Measurements from ENCODE around the gene ACOX3.

Gene ACOX3

GRCh38 chr4:8385106-8385505 lies 55.4 kb downstream of the ACOX3 start:
- DNase-seq, result no peak

DNA sequence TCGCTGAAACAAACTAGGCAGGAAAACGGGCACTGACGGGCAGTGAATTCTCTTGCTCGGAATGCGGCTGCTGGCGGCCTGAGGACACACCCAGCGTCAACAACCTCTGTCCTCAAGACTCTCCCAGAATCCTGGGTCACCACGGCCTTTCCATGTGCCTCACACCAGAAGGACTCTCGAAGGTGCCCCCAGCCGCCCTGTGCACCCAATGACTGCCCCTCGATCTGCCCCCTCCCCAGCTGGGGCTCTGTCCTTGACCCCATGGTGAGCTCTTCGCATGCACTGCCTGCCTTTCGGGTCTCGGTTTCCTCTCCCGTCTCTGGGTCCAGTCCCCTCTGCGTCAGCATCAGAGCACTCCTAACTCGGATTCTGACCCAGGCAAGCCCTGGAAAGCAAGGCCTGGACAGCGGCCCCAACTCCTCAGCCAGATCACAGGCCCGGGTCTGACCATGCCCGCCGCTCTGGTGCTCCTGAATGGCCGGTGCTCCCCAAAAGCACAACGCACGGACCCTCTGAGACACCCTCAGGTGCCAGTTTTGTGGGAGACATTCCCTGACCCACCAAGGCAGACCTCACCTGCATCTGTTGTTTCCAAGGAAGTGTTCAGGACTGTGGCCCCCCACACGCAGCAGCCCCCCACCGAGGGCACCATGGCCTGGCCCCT lies 56.0 kb downstream of the ACOX3 start:
- no peak for DNase-seq

GRCh38 chr4:8383451-8384160 lies 56.9 kb downstream of the ACOX3 start:
- no peak for DNase-seq

- DNase-seq, result no peak
Observed at GRCh38 chr4:8383016-8383415, 57.5 kb downstream of the ACOX3 start.

DNA sequence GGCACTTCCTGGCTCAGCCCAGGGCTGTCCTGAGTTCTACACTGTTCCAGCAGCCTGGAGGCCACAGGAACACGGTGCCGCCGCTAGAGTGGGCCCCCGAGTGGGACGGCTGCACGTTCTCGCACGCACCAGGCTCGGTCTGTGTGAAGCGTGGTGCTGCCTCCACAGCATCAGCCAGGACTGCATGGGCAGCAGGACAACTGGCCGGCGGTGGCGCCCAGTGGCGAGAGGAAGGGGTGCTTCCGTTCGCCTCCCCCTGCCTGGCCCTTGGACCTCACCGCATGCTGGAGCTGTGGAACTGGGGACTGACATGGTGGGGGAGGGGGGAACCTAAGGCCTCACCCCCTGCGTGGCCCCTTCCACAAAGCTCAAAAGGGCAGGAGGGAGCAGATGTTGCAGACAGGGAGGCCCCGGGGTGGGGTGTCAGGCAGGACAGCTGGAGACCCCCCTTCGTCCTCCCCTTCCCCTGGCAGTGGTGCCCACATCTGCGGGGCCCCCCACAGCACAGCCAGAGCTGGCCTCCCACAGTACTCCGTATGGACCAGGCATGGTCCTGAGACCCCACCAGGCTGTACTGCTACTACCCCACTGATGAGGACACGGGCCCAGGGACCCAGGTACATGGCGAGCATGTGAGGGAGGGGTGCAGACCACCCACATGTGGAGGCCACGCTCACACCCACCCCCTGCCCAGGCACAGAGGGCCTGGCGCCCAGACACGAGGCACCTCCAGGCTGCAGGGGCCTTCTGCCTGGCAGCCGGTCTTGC lies 58.5 kb downstream of the ACOX3 start:
- no peak for DNase-seq

DNA sequence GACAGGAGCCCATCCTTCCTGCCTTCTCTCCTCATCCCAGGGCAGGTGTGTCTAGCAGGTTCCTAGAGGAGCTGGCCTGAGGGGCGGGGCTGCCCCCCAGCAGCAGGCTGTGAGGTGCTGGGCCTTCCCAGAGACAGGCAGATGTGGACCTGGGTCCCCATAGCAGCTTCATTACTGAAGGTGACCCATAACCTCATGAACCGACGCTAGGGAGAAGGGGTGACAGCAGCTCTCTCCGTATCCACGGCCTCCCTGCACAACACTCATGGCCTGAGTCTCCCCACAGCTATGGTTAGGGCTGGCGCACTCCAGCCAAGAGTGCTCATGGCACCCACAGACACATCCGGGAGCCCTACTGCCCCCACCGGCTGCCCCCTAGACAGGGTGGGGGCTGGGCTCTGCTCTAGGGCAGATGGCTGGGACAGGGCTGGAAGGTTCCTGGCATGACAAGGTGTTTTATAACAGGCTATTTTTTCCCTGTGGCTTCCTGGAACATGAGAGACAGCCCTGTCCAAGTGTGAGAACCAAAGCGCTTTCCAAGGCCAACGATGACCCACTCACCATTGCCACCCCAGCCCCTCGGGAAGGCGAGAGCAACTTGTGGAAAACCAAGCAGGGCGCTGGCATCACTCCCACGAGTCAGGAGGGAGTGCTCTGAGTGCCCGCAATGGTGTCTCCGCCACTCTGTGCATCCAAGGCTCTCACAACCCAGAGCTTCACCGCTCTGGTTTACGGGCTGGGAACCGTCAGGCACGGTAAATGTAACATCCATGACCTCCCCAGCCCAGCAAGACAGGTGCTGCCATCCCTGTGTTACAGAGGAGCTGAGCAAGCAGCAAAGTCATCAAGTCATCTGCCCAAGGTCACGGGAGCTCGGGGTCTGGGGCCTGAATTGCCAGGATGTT lies 59.8 kb downstream of the ACOX3 start:
- no peak for DNase-seq

DNA sequence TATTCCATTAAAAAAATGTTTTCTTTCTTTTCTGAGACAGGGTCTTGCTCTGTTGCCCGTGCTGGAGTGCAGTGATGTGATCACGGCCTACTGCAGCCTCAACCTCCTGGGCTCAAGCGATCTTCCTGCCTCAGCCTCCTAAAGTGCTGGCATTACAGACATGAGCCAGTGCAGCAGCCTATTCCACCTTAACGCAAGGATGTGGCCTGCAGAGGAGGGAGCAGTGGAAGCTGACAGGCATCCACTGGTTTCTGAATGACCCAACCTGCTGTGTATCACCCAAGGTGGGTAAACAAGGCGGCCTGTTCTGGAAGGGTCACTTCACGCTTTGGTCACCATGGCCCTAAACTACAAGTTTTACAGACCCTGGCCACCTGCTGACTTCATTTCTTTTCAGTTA lies 60.8 kb downstream of the ACOX3 start:
- DNase-seq, result no peak

GRCh38 chr4:8379281-8379680 lies 61.2 kb downstream of the ACOX3 start:
- DNase-seq, result no peak

DNA sequence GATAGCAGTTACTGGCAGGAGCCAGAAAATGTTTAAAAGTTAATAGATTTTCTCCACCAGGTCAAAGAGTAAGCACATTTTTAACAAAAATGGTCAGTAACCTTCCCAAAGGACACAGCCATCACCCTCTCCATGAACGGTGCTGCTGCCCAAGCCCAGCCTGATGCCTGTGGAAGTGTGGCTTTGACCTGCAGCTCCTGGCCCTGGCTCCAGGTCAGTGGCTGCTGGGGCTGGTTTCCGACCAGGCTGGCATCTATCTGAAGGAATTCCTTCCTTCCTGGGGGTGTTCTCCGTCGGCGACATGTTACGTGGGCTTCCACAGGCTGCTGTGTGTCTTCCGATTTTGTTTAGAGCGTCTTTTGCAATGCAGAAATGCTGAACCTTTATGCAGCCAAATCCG lies 61.7 kb downstream of the ACOX3 start:
- DNase-seq, result no peak

GRCh38 chr4:8378101-8378724 lies 62.3 kb downstream of the ACOX3 start:
- DNase-seq, result no peak

DNA sequence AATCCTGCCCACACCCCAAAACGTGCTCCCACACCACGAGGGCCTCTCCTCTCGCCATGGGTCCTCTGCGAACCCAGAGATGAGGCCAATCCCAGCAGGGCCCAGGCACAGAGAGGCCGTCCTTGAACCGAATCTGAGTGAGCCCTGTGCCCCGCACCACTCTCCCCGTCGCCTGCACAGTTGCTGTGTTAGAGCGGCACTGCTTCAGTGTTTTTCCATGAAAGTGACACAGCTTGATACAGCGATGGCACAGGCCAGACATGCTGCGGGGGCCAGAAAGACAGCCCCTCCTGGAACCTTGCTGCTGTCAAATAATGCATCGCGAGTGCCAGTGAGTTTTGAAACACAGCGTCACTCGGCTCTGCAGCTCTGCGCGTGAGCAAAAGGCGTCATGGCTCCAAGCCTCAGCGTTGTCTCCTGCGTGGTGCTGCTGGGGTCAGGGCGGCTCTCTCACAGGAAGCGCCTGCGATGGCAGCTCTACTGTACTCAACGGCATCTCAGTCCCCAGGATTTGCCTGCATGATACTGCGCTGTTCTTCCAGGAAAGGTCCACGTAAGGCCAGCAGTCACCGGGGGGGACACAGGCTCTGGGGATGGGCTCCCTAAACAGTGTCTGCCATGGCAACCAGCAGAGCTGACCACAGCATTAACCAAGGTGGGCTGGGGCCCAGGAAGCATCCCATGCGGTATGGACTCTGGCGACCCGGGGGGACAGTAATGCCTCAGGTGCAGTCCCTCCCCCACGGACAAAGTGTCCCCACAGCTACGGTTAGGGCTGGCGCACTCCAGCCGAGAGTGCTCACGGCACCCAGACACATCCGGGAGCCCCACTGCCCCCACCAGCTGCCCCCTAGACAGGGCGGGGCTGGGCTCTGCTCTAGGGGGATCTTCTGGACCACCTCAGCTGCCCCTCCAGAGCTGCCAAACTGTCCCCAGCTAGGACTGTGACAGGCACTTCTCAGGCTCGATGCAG lies 63.1 kb downstream of the ACOX3 start:
- DNase-seq, result no peak

DNA sequence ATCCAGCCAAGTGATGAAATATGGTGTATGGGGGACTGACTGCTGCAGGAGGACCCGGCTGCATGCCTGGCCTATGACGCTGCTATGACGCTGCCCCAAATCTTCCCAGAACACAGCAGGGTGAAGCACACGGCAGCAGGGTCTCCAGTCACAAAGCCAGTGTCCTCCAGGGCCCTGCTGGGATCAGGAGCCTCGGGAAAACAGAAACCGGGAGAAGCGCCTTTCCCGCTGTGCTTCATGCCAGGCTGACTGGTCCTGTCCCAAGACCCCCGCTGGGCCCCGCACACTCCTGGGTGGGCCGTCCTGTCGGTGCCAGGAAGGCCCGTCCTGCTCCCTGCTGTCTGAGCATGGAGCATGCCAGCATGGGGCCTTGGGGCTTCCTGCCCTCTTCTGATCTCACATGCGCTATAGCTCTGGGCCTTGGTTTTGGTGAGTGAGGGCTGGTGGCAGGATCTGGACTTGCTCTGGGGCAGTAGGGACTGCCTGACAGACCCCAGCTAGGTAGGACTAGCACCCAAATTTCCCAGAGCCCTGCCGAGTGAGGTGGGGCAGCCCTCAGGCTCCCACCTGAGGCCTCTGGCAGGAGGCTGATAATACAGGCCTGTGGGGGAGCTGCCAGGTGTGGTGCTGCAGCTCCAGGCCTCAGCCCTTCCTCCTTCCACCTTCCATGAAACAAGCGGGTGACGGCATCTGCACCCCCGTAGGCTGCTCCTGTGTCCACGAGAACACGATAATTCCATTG lies 64.0 kb downstream of the ACOX3 start:
- DNase-seq, result no peak

DNA sequence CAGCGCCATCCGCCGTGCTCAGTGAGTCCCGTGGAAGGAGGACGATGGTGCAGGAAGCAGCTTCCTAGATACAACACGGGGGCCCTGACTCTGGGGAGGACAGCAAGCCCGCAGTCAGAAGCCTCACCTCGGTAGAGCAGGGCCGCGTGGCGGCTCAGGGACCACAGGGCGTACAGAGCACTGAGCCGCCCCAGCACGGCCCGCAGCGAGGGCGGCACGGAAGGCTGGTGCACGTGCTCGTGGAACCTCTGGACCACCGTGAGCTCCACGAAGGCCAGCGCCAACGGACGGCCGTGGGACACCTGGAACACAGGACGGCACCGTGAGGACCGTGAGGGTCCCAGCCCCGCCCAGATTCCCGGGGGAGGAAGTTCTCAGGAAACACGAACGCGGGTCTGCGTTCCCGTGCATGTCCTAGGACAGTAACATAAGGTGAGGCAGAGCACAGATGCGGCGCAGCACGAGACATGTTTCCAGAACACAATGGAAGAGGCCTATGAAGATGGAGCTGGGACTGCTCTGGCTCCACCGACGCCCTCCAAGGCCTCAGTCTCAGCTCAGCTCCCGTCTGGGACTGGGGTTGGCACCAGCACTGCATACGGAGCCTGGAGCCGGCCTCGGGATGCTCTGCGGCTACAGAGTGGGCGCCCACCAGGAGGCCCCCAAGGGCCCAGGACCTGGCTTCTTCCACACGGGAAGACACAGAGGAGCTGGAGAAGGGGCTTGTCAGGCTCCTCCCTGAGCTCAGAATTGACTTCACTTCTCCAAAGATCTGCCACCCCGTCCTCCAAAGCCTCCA lies 65.5 kb downstream of the ACOX3 start:
- no peak for DNase-seq

DNA sequence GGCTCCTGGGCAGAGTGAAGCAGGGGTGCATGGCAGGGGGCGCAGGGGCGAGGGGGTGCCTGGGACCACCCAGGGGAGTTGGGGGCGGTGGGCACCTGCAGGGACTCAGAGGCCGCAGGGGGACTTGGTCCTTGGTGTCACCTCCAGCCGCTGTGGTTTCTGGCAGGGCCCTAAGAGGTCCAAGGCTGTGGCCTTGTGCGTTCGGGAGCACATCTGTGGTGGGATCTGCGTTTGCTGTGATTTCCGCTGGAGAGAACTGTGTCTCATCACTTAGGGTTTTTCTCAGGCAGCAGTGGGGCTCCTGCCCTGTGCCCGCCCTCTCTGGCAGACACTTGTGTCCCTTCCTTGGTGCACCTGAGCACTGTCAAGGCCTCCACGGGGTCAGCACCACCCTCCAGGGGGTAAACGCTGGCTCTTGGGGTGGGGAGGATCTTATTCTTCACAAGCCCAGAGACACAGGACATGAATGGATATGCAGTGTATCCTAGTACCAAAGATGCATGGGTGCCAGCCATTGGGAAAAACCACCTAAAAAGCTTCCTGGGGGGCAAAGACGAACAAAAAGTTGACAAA lies 66.5 kb downstream of the ACOX3 start:
- no peak for DNase-seq

DNA sequence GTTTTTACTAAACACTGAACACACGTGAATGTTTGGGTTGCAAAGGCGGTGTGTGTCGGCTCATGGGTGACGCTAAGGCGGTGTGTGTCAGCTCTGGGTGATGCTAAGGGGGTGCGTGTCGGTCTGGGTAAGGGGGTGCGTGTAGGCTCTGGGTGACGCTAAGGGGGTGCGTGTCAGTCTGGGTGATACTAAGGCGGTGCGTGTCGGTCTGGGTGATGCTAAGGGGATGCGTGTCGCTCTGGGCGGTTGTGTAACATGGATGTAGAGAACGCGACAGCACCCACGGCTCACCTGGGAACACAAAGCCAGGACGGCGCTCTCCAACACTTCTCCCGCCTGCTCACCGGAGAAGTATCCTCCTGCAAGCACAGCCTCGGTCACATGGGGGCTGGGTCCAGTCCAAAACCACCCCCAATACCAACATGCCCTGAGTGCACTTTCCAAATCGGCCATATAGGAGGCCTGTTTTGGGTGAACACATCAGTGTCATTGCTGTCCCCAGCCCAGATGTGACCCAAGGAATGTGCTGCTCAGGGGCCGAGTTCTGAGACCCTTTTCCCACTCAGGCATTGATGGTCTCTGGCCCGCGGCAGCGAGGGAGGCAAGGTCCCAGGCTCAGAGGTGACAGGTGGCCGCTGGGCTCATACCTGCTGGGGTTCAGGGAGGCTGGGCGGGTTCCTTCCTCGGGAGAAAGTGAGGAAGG lies 67.1 kb downstream of the ACOX3 start:
- DNase-seq, result no peak

- no peak for DNase-seq
Observed at GRCh38 chr4:8372506-8372905, 68.0 kb downstream of the ACOX3 start.

- DNase-seq, result no peak
Observed at GRCh38 chr4:8371596-8371995, 68.9 kb downstream of the ACOX3 start.

- no peak for DNase-seq
Observed at GRCh38 chr4:8370835-8371595, 69.5 kb downstream of the ACOX3 start.

Measured in CD4-positive, alpha-beta T cell treated with Interleukin-17A for 1 hour (primary cell).